Liver (tissue), 9 donors: ENCODE measurements around the gene KSR2. TPM values are rescaled to one million over a fixed set of nuclear protein-coding genes. Genes with fewer than 3 reads are reported as not detected.

Source experiments
- DNase-seq: peaks from one replicate; pipeline ENCODE4 v3.0.0-alpha.2; 2017; ENCODE audit warnings: low spot score
- H3K27ac ChIP-seq, 2 donors: one replicate each; pipeline ENCODE4 v1.7.0; 2013; ENCODE audit warnings: inconsistent platforms in 2 of 2, low read length in 2 of 2, control low read depth in 1 of 2, low read depth in 1 of 2, mild to moderate bottlenecking in 1 of 2
- H3K27me3 ChIP-seq, 4 donors: one replicate each; pipeline versions ENCODE4 v1.6.1 to v1.7.0; 2013; ENCODE audit warnings: low read length in 3 of 4, inconsistent platforms in 1 of 4, mild to moderate bottlenecking in 1 of 4, moderate library complexity in 1 of 4; ENCODE audit not compliant: control insufficient read depth in 4 of 4, insufficient read depth in 4 of 4
- H3K36me3 ChIP-seq, 4 donors: one replicate each; pipeline versions ENCODE4 v1.6.1 to v1.7.0; 2013; ENCODE audit warnings: low read length in 3 of 4, mild to moderate bottlenecking in 3 of 4, low read depth in 1 of 4, moderate library complexity in 1 of 4; ENCODE audit not compliant: control insufficient read depth in 4 of 4, insufficient read depth in 3 of 4
- H3K4me1 ChIP-seq, 4 donors: one replicate each; pipeline versions ENCODE4 v1.6.1 to v1.7.0; 2013; ENCODE audit warnings: low read length in 3 of 4, mild to moderate bottlenecking in 3 of 4, moderate library complexity in 1 of 4; ENCODE audit not compliant: control insufficient read depth in 4 of 4, insufficient read depth in 4 of 4
- H3K4me3 ChIP-seq, 3 donors: one replicate each; pipeline versions ENCODE4 v1.6.1 to v1.7.0; 2013; ENCODE audit warnings: low read length in 3 of 3, control low read depth in 1 of 3, low read depth in 1 of 3, mild to moderate bottlenecking in 1 of 3
- H3K9ac ChIP-seq, 2 donors: one replicate each; pipeline ENCODE4 v1.7.0; 2013; ENCODE audit warnings: low read length in 2 of 2, mild to moderate bottlenecking in 2 of 2, moderate library complexity in 2 of 2, control low read depth in 1 of 2, low read depth in 1 of 2
- H3K9me3 ChIP-seq, 4 donors: one replicate each; pipeline versions ENCODE4 v1.6.1 to v1.7.0; 2013; ENCODE audit warnings: low read length in 3 of 4; ENCODE audit not compliant: control insufficient read depth in 4 of 4
- EGR1 ChIP-seq, 2 donors: IDR thresholded peaks; 2 replicates each; pipeline ENCODE4 v1.6.1; 2016 to 2018; ENCODE audit warnings: antibody characterized with exemption in 2 of 2, low read depth in 2 of 2
- FOXA2 ChIP-seq: IDR thresholded peaks from 2 replicates; pipeline ENCODE4 v1.6.1; 2016; ENCODE audit warnings: antibody characterized with exemption
- GABPA ChIP-seq, 2 donors: IDR thresholded peaks in 1 of 2; conservative IDR thresholded peaks in 1 of 2; 2 replicates each; pipeline ENCODE4 v1.6.1; 2016; ENCODE audit warnings: antibody characterized with exemption in 2 of 2, mild to moderate bottlenecking in 1 of 2, moderate library complexity in 1 of 2
- HNF4A ChIP-seq, 2 donors: conservative IDR thresholded peaks; 2 replicates each; pipeline ENCODE4 v1.6.1; 2016; ENCODE audit warnings: antibody characterized with exemption in 2 of 2, mild to moderate bottlenecking in 2 of 2
- HNF4G ChIP-seq: IDR thresholded peaks from 2 replicates; pipeline ENCODE4 v1.6.1; 2016; ENCODE audit warnings: antibody characterized with exemption
- JUND ChIP-seq, 2 donors: IDR thresholded peaks; 2 replicates each; pipeline ENCODE4 v1.6.1; 2016; ENCODE audit warnings: antibody characterized with exemption in 2 of 2
- NR2F2 ChIP-seq: IDR thresholded peaks from 2 replicates; pipeline ENCODE4 v1.6.1; 2016; ENCODE audit warnings: antibody characterized with exemption
- RAD21 ChIP-seq, 2 donors: IDR thresholded peaks; 2 replicates each; pipeline ENCODE4 v1.6.1; 2016; ENCODE audit warnings: antibody characterized with exemption in 2 of 2, mild to moderate bottlenecking in 2 of 2
- RXRA ChIP-seq, 2 donors: IDR thresholded peaks; 2 replicates each; pipeline ENCODE4 v1.6.1; 2017 to 2018; ENCODE audit warnings: antibody characterized with exemption in 2 of 2, mild to moderate bottlenecking in 1 of 2
- TAF1 ChIP-seq: conservative IDR thresholded peaks from 2 replicates; pipeline ENCODE4 v1.6.1; 2016; ENCODE audit warnings: antibody characterized with exemption, mild to moderate bottlenecking
- WGBS: extraction: QIAGEN DNeasy Blood & Tissue Kit; methylation state at CpG from one replicate; pipeline ENCODE4 v1.1.7; 2013; 5-methylcytosine and 5-hydroxymethylcytosine counted together
- polyA plus RNA-seq, 2 donors: library from polyadenylated mRNA; stranded (reverse) in 1 of 2; unstranded in 1 of 2; fragments of 200-250 nt in 1 of 2; fragments of >200 nt in 1 of 2; fragmentation: Nextera tagmentation in 1 of 2; extraction: Ambion mirVana in 1 of 2; gene quantifications; one replicate each; pipeline versions ENCODE4 v1.2.1 to v1.2.3, GENCODE V29; 2013 to 2015
- total RNA-seq, 2 donors: library from RNA; depleted of rRNA; stranded (reverse); fragments of >200 nt; gene quantifications; one replicate each; pipeline ENCODE4 v1.2.3, GENCODE V29; 2014
- TF ChIP-seq, protein P1 (sequence below): IDR thresholded peaks from 2 replicates; pipeline ENCODE4 v1.6.1; 2016; ENCODE audit warnings: antibody characterized with exemption, mild to moderate bottlenecking
- TF ChIP-seq, protein P2 (sequence below): IDR thresholded peaks from 2 replicates; pipeline ENCODE4 v1.6.1; 2016; ENCODE audit warnings: antibody characterized with exemption
- donor health status: healthy.
- donor health status: healthy.
- donor health status: healthy.
- donor health status: healthy.
- donor health status: healthy.

The KSR2 gene
- total and polyA plus RNA-seq, 4 donors: under 0.01 to 0.02 (median under 0.01) TPM; not detected in 1

DNA sequence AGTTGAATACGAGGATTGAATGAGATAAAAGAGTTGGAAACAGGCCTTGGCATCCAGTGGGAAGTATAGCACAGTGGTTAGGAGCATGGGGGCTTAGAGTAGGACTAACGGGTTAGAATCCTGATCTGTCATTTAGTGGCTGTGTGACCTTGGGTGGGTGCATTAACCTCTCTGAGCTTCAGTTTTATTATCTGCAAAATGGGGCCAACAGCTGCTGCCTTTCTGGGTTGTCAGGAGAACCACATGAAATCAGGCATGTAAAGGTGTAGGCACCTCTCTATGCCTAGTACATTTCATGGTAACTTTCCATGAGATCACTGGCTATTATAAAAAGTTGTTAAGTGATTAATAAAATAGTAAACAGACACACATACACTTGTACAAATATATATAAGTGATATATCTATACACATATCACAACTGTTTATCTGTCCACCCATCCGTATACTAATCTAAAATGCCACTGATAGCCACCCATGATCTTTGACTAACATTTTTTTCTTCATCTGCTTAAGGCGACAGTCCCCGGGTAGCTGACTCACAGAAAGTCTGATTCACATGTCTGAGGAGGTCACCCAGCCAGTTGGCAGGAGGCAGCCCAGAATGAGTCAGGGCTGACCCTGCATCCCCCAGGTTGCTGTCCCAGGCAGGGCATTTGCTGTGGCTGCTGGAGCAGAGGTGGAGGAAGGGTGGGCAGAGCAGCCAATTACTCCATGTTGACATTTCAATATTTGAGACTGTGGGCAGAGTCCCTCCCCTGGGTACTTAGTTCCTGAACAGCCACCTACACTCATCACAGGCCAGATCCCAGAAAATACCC is 481.7 kb downstream of the KSR2 start (continued):
- TF ChIP-seq, protein P1, sequence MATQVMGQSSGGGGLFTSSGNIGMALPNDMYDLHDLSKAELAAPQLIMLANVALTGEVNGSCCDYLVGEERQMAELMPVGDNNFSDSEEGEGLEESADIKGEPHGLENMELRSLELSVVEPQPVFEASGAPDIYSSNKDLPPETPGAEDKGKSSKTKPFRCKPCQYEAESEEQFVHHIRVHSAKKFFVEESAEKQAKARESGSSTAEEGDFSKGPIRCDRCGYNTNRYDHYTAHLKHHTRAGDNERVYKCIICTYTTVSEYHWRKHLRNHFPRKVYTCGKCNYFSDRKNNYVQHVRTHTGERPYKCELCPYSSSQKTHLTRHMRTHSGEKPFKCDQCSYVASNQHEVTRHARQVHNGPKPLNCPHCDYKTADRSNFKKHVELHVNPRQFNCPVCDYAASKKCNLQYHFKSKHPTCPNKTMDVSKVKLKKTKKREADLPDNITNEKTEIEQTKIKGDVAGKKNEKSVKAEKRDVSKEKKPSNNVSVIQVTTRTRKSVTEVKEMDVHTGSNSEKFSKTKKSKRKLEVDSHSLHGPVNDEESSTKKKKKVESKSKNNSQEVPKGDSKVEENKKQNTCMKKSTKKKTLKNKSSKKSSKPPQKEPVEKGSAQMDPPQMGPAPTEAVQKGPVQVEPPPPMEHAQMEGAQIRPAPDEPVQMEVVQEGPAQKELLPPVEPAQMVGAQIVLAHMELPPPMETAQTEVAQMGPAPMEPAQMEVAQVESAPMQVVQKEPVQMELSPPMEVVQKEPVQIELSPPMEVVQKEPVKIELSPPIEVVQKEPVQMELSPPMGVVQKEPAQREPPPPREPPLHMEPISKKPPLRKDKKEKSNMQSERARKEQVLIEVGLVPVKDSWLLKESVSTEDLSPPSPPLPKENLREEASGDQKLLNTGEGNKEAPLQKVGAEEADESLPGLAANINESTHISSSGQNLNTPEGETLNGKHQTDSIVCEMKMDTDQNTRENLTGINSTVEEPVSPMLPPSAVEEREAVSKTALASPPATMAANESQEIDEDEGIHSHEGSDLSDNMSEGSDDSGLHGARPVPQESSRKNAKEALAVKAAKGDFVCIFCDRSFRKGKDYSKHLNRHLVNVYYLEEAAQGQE: no peak
- TF ChIP-seq GABPA (IDR thresholded peaks at IDR 0.05 in 1 of 2, conservative IDR thresholded peaks at IDR 0.05 in 1 of 2) (no peak), JUND (IDR thresholded peaks at IDR 0.05) (peak in 1 of 2 donors; percentile 70), RXRA (IDR thresholded peaks at IDR 0.05) (peak in 1 of 2 donors; percentile 61), NR2F2 (no peak), TAF1 (no peak), EGR1 (IDR thresholded peaks at IDR 0.05; ENCODE audit: low read depth in 2 of 2) (no peak), HNF4A (conservative IDR thresholded peaks at IDR 0.05) (peak in 1 of 2 donors; percentile 49), RAD21 (IDR thresholded peaks at IDR 0.05) (no peak)
- TF ChIP-seq, protein P2, sequence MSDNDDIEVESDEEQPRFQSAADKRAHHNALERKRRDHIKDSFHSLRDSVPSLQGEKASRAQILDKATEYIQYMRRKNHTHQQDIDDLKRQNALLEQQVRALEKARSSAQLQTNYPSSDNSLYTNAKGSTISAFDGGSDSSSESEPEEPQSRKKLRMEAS: no peak

DNA sequence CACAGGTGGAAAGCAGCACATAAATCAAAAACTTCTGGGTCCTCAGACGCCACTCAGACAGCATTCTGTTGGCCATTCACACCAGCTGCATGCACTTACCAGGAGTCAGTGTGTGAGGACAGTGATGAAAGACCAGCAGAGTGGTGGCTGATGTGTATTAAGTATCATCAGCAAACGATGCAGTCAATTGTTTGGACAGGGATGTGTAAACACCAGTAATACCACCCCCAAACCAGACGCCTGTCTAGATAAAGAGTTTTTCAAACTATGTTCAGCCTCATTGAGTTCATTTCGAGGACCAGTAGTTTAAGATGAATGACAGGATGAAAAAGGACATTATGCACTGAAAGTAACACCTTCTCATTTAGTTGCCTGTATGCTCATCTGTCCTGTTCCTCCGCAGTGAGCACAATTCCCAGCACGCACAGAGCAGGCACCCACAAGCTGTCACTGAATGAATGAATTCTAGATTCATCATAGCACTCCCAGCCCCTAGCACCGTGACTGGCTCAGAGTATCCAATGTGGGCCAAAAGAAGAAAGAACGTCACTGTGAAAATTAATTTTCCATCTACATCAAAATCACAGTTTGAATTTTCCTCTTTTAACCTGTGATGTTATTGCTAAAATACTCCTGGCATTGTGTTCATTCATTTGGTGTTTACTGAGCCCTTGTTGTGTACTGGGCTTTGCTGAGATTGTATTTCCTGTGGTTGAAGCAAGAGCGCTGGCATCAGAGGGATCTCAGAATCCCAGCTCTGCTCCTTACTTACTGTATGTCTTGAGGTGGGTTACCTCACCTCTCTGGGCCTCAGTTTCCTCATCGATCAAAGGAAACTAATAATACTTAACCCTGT is 482.6 kb downstream of the KSR2 start:
- H3K9me3 ChIP-seq: peaks cover 0 to 6% (median 2%) of the 10 kb centered on the region in 4 donors
- H3K4me1 ChIP-seq: no peaks in the 10 kb centered on the region
- 73% methylated on average over 10 of the region's 10 CpGs for WGBS
- no peaks in the 10 kb centered on the region for H3K36me3 ChIP-seq
- DNase-seq: no peak
- no peak overlapping the region for H3K4me3 ChIP-seq
- H3K9ac ChIP-seq: no peak overlapping the region
- no peak overlapping the region for H3K27ac ChIP-seq
- TF ChIP-seq HNF4A (conservative IDR thresholded peaks at IDR 0.05): no peak
- no peak for TF ChIP-seq HNF4G
- TF ChIP-seq RAD21 (IDR thresholded peaks at IDR 0.05): no peak
- no peaks in the 10 kb centered on the region for H3K27me3 ChIP-seq

DNA sequence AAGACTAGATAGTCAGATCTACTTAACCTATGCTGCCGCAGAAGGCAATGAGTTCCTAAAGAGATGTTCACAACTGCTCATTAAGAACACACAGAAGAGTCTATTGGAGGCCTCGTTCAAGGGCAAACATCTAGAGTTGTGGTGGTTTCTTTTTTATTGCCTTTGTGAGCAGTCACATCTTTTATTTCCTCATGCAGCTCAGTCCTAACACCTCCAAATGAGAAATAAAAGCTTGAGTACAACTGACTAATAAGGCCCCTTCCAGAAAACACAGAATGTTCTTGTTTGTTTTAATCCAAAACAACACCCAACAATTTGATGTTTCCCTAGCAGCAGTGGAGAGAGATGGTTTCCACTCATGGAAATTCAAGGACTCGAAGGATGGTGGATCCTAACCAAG is 483.9 kb downstream of the KSR2 start:
- Histone ChIP-seq H3K36me3 (no peaks in the 10 kb centered on the region), H3K27ac (no peak overlapping the region), H3K4me1 (no peaks in the 10 kb centered on the region), H3K4me3 (no peak overlapping the region), H3K9me3 (peaks cover 0 to 6% (median 2%) of the 10 kb centered on the region in 4 donors), H3K9ac (no peak overlapping the region), H3K27me3 (no peaks in the 10 kb centered on the region)
- TF ChIP-seq FOXA2: no peak
- TF ChIP-seq HNF4A (conservative IDR thresholded peaks at IDR 0.05): no peak
- no peak for TF ChIP-seq RXRA (IDR thresholded peaks at IDR 0.05)
- 90% methylated on average over 3 of the region's 3 CpGs for WGBS
- DNase-seq: no peak
